ENCODE measurements around the gene CPXM1.

The CPXM1 gene

DNA sequence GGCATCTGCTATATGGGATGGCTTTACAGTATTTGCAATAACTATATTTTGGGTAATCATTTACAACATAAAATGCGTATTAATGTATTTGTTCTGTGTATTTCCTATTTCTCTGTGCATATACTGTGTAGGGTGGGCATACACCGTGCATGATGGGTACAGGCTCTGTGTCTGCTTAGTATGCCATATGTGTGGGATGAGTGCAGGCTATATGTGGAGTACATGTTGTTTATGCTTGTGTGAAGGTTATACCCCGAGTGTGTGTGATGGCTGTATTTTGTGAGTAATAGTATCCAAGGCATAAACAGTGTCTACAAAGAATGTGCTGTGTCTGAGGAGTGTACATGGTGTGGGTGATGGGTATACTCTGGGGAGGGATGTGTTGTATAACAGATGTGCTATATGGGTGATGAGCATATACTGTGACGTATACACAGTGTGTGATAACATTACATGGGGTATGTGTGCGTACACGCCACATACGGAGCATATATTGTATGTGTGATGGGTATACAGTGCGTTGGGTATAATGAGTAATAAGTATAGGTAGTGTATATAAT, 52.7 kb downstream of the CPXM1 start:
- FAIRE-seq = no peak

DNA sequence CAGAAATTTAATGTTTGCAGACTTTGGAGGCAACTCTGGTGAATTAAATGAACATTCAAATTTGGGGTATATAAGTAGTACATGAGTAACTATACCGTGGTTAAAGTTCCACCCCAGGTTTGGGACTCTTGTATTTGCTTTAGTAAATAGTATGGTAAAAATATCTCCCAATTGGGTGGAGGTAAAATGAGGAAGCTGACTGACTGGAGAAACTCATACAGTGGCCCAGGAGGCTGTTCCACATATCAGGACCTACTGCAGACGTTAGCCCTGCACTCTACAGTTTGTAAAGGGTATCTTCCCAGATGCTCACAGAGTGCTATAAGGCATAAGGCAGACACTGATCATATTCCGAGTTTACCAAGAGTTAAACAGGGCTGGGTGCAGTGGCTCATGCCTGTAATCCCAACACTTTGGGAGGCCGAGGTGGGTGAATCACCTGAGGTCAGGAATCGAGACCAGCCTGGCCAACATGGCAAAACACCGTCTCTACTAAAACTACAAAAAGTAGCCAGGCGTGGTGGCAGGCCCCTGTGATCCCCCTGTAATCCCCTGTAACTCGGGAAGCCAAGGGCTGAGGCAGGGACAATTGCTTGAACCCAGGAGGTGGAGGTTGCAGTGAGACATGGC, 53.7 kb downstream of the CPXM1 start:
- no peak for FAIRE-seq

DNA sequence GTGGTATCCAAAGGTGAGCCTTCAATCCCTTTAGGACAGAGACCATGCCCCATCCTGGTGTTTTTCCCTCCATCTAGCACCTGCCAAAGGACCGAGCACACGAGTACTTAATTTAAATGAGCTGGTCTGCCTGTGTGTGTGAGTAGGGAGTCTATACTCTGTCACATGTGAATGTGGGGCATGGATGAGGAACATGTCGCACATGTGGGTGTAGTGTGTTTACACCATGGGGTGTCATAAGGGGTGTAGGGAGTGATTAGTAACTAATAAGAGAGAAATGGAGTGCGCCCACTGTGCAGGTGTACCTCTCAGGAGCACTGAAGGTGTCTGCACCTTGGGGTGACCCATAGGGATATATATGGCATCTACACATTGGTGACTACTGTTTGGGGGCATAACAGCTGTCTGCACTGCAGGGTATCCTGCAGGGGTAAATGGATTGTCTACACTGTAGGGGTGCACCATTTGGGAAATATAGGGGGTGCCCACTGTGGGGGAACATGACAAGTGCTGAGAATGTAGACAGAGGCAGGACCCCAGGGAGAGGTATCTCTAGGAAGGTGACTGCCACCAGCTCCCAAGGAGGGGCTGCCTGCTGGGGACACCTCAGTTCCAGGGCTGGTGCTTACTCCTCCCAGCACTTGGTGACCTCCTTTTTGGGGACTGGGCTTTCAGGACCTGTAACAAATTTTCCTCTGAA, 54.3 kb downstream of the CPXM1 start:
- FAIRE-seq = no peak

DNA sequence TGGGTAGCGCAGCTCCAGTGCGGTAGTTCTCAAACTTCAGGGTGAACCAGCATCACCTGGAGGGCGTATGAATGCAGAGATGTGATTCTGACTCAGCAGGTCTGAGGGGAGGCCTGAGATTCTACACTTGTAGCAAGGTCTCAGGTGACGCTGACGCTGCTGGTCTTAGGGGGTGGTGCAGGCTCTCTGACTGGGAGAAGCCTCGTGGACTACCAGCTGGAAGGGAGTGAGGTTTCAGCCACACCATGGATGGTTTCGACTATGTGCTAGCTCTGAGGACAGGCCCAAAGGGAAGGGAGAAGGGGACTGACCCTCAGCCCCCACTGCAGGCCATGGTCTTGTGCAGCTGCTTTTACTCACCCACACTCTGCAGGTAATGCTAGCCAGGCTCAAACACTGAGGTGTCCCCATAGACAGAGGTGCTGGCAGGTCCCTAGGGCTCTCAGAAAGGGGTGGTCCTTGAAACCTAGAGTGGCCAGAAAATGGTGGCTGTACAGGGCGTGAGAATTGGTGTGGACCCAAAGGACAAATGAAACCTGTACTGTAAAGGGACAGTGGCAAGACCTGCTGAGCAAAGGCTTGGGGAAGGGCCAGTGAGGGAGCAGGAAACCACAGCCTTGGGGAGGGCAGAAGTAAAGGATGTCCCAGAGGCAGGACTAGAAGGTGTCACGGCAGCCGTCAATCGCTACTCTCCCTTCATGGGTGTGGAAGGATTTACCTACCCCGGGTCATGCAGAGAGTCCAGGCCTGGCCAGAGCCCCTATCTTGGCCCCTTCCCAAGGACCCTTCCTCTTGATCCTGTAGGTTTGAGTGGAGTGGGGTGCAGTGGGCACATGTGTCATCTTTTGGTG, 55.1 kb downstream of the CPXM1 start:
- FAIRE-seq = no peak

All from islet of Langerhans (tissue), 1 donor.